ENCODE results near the gene SELENOV. TPM values are rescaled to one million over a fixed set of nuclear protein-coding genes. Genes with fewer than 3 reads are reported as not detected.

SELENOV gene
- total RNA-seq, 1 donor from 2014 or later, result 0.73 TPM

- Histone ChIP-seq H4K20me1 (ENCODE audit: low read depth) (no peaks in the 10 kb centered on the region), H2AFZ (replicated peaks) (no peak overlapping the region), H3K27ac (no peak overlapping the region), H3K9ac (no peak overlapping the region), H3F3A (ENCODE audit: low read depth) (peaks cover 21% of the 10 kb centered on the region), H3K4me1 (peaks cover 17% of the 10 kb centered on the region), H3K79me2 (ENCODE audit: low read depth) (no peaks in the 10 kb centered on the region), H3K36me3 (no peaks in the 10 kb centered on the region), H3K4me2 (no peak overlapping the region), H3K4me3 (no peak overlapping the region), H3K27me3 (peaks cover 86% of the 10 kb centered on the region), H3K9me3 (ENCODE audit: low read depth) (no peaks in the 10 kb centered on the region)
- Mint-ChIP-seq H3K27me3 (ENCODE audit: insufficient read depth, low read depth) (peaks cover 42% of the 10 kb centered on the region), H3K4me1 (peaks cover 27% of the 10 kb centered on the region), H3K27ac (no peak overlapping the region), H3K9me3 (peaks cover 7% of the 10 kb centered on the region), H3K4me3 (peak overlapping the region; percentile 86), H3K36me3 (no peaks in the 10 kb centered on the region)
- TF ChIP-seq CTCF (IDR thresholded peaks at IDR 0.05) (no peak), EZH2 (IDR thresholded peaks at IDR 0.05) (no peak), EZH2phosphoT487 (IDR thresholded peaks at IDR 0.05) (no peak)
- no peak for DNase-seq (ENCODE audit: low spot score)
These were observed 15.0 kb upstream of the SELENOV start for GRCh38 chr19:39499932-39500331.

GRCh38 chr19:39500543-39500942 lies 14.4 kb upstream of the SELENOV start:
- TF ChIP-seq CTCF (IDR thresholded peaks at IDR 0.05) (no peak), EZH2phosphoT487 (IDR thresholded peaks at IDR 0.05) (no peak), EZH2 (IDR thresholded peaks at IDR 0.05) (no peak)
- H3K27ac ChIP-seq, result no peak overlapping the region
- peaks cover 45% of the 10 kb centered on the region for H3K27me3 Mint-ChIP-seq (ENCODE audit: insufficient read depth, low read depth)
- no peaks in the 10 kb centered on the region for H3K36me3 Mint-ChIP-seq
- H3K4me3 ChIP-seq, result no peak overlapping the region
- H3K79me2 ChIP-seq (ENCODE audit: low read depth), result no peaks in the 10 kb centered on the region
- peaks cover 92% of the 10 kb centered on the region for H3K27me3 ChIP-seq
- no peak overlapping the region for H3K27ac Mint-ChIP-seq
- no peaks in the 10 kb centered on the region for H3K9me3 ChIP-seq (ENCODE audit: low read depth)
- no peak overlapping the region for H3K4me2 ChIP-seq
- peaks cover 27% of the 10 kb centered on the region for H3K4me1 Mint-ChIP-seq
- H3K36me3 ChIP-seq, result no peaks in the 10 kb centered on the region
- peaks cover 7% of the 10 kb centered on the region for H3K9me3 Mint-ChIP-seq
- no peak for DNase-seq (ENCODE audit: low spot score)
- H3K4me1 ChIP-seq, result peaks cover 17% of the 10 kb centered on the region
- peaks cover 21% of the 10 kb centered on the region for H3F3A ChIP-seq (ENCODE audit: low read depth)
- H3K4me3 Mint-ChIP-seq, result peak overlapping the region; percentile 55
- no peaks in the 10 kb centered on the region for H4K20me1 ChIP-seq (ENCODE audit: low read depth)
- no peak overlapping the region for H2AFZ ChIP-seq (replicated peaks)
- H3K9ac ChIP-seq, result no peak overlapping the region

GRCh38 chr19:39501340-39501739 lies 13.6 kb upstream of the SELENOV start:
- Mint-ChIP-seq H3K36me3 (no peaks in the 10 kb centered on the region), H3K4me1 (peaks cover 27% of the 10 kb centered on the region), H3K4me3 (no peak overlapping the region), H3K27me3 (ENCODE audit: insufficient read depth, low read depth) (peaks cover 52% of the 10 kb centered on the region), H3K27ac (no peak overlapping the region), H3K9me3 (peaks cover 10% of the 10 kb centered on the region)
- no peaks in the 10 kb centered on the region for H3K9me3 ChIP-seq (ENCODE audit: low read depth)
- H3K27me3 ChIP-seq, result peaks cover 100% of the 10 kb centered on the region
- H2AFZ ChIP-seq (replicated peaks), result no peak overlapping the region
- no peak overlapping the region for H3K9ac ChIP-seq
- no peaks in the 10 kb centered on the region for H3K36me3 ChIP-seq
- no peak overlapping the region for H3K4me3 ChIP-seq
- no peak overlapping the region for H3K27ac ChIP-seq
- no peak for DNase-seq (ENCODE audit: low spot score)
- peaks cover 17% of the 10 kb centered on the region for H3K4me1 ChIP-seq
- peaks cover 24% of the 10 kb centered on the region for H3F3A ChIP-seq (ENCODE audit: low read depth)
- TF ChIP-seq EZH2 (IDR thresholded peaks at IDR 0.05) (no peak), EZH2phosphoT487 (IDR thresholded peaks at IDR 0.05) (no peak), CTCF (IDR thresholded peaks at IDR 0.05) (no peak)
- no peaks in the 10 kb centered on the region for H3K79me2 ChIP-seq (ENCODE audit: low read depth)
- H3K4me2 ChIP-seq, result no peak overlapping the region
- no peaks in the 10 kb centered on the region for H4K20me1 ChIP-seq (ENCODE audit: low read depth)
